GM19043 (cell line): Measurements from ENCODE around the gene KLRF2.
"Not testable (repeated sequence)": the region's sequence is repeated elsewhere in the genome, so short reads cannot be mapped to it uniquely, and the experiment has no call there.

Experiments
- ATAC-seq: cut with Tn5 transposase; IDR thresholded peaks from one replicate; pipeline ENCODE4 v1.9.1; 2021; ENCODE audit warnings: low read depth; ENCODE audit not compliant: unreplicated experiment

KLRF2 gene

GRCh38 chr12:9881246-9881645 lies at the start of gene KLRF2:
Gene KLRF2 (plus strand): TSS chr12:9881489. CDS start chr12:9881596, 107 bp downstream.
- no peak for ATAC-seq

- ATAC-seq, result no peak
Measured at GRCh38 chr12:9831720-9832119, 49.6 kb upstream of the KLRF2 start.

GRCh38 chr12:9843407-9843806 lies 37.9 kb upstream of the KLRF2 start:
- no peak for ATAC-seq

- ATAC-seq, result no peak
Measured at GRCh38 chr12:9848899-9849298, 32.4 kb upstream of the KLRF2 start.

GRCh38 chr12:9851050-9851449 lies 30.2 kb upstream of the KLRF2 start:
- no peak for ATAC-seq

- ATAC-seq, result no peak
Measured at GRCh38 chr12:9851927-9852326, 29.4 kb upstream of the KLRF2 start.

- no peak for ATAC-seq
Measured at GRCh38 chr12:9856151-9856550, 25.1 kb upstream of the KLRF2 start.

GRCh38 chr12:9856894-9857293 lies 24.4 kb upstream of the KLRF2 start:
- ATAC-seq, result no peak

GRCh38 chr12:9858135-9858534 lies 23.2 kb upstream of the KLRF2 start:
- ATAC-seq, result no peak

- ATAC-seq, result no peak
Measured at GRCh38 chr12:9864913-9865675, 16.2 kb upstream of the KLRF2 start.

- no peak for ATAC-seq
Measured at GRCh38 chr12:9866860-9867269, 14.4 kb upstream of the KLRF2 start.

GRCh38 chr12:9867531-9867930 lies 13.8 kb upstream of the KLRF2 start:
- no peak for ATAC-seq

GRCh38 chr12:9868311-9868801 lies 12.9 kb upstream of the KLRF2 start:
- ATAC-seq, result no peak

GRCh38 chr12:9868951-9869306 lies 12.4 kb upstream of the KLRF2 start:
- no peak for ATAC-seq

- no peak for ATAC-seq
Measured at GRCh38 chr12:9869307-9870161, 11.8 kb upstream of the KLRF2 start, which contains the start of gene CLEC2B. Gene CLEC2B (minus strand): TSS chr12:9869354.

- ATAC-seq, result no peak
Measured at GRCh38 chr12:9870286-9870866, 10.9 kb upstream of the KLRF2 start.

- ATAC-seq, result no peak
Measured at GRCh38 chr12:9872162-9872561, 9.1 kb upstream of the KLRF2 start.

GRCh38 chr12:9872742-9873141 lies 8.5 kb upstream of the KLRF2 start:
- no peak for ATAC-seq

GRCh38 chr12:9876120-9876519 lies 5.2 kb upstream of the KLRF2 start:
- ATAC-seq, result not testable (repeated sequence)

GRCh38 chr12:9880532-9881078 lies 684 bp upstream of the KLRF2 start:
- no peak for ATAC-seq

- ATAC-seq, result no peak
Measured at GRCh38 chr12:9881988-9882387, 699 bp downstream of the KLRF2 start.
